ENCODE measurements around the gene ANP32D. TPM values are rescaled to one million over a fixed set of nuclear protein-coding genes. Genes with fewer than 3 reads are reported as not detected.
A peak's percentile ranks its signal among the peaks of the same experiment; 100 is the strongest.

Gene ANP32D
- total and polyA plus RNA-seq, 12 donors: 0.35 TPM; not detected in 11

GRCh38 chr12:48442179-48442847 is 30.0 kb upstream of the ANP32D start:
- WGBS, 2 donors: 90 to 93% methylated on average over 3 of the region's 3 CpGs
- Histone ChIP-seq H3K36me3 (no peaks in the 10 kb centered on the region), H3K27me3 (no peaks in the 10 kb centered on the region), H3K4me1 (peaks cover 3 to 17% (median 11%) of the 10 kb centered on the region in 9 donors), H3K9me3 (peaks cover 0 to under 1% (median 0%) of the 10 kb centered on the region in 11 donors), H3K4me3 (no peak overlapping the region), H3K27ac (no peak overlapping the region)
- intact Hi-C loops (cut with DNase I): no loop called here
- DNase-seq (no peak), ATAC-seq (no peak)
- TF ChIP-seq CTCF (IDR thresholded peaks at IDR 0.05): no peak

- H3K27ac ChIP-seq: no peak overlapping the region
- no peaks in the 10 kb centered on the region for H3K27me3 ChIP-seq
- H3K36me3 ChIP-seq: no peaks in the 10 kb centered on the region
- H3K4me3 ChIP-seq: no peak overlapping the region
- H3K4me1 ChIP-seq: peaks cover 3 to 17% (median 11%) of the 10 kb centered on the region in 9 donors
- no peak for TF ChIP-seq CTCF (IDR thresholded peaks at IDR 0.05)
- DNase-seq (no peak), ATAC-seq (no peak)
- 82 to 97% methylated on average over 3 of the region's 3 CpGs for WGBS, 2 donors
- intact Hi-C loops (cut with DNase I): no loop called here
- peaks cover 0 to 12% (median 0%) of the 10 kb centered on the region in 11 donors for H3K9me3 ChIP-seq
Measured at GRCh38 chr12:48445538-48445937, 26.8 kb upstream of the ANP32D start.

- H3K4me3 ChIP-seq: no peak overlapping the region
- no peaks in the 10 kb centered on the region for H3K36me3 ChIP-seq
- DNase-seq: peak in 1 of 2 donors; percentile 19
- H3K4me1 ChIP-seq: peaks cover 3 to 17% (median 11%) of the 10 kb centered on the region in 9 donors
- H3K9me3 ChIP-seq: peaks cover 0 to 12% (median 0%) of the 10 kb centered on the region in 11 donors
- intact Hi-C loops (cut with DNase I): no loop called here
- TF ChIP-seq CTCF (IDR thresholded peaks at IDR 0.05): no peak
- peak in 5 of 8 donors; percentile 56 to 79 (median 68) for ATAC-seq
- 39 to 42% methylated on average over 4 of the region's 4 CpGs for whole genome bisulfite sequencing, 2 donors
- H3K27ac ChIP-seq: peak overlapping the region in 1 of 10 donors; percentile 38
- H3K27me3 ChIP-seq: no peaks in the 10 kb centered on the region
Measured at GRCh38 chr12:48446161-48446776, 26.1 kb upstream of the ANP32D start.

- WGBS, 2 donors: 67 to 70% methylated on average over 1 of the region's 1 CpG
- intact Hi-C loops (cut with DNase I): no loop called here
- no peak for ATAC-seq
- H3K4me3 ChIP-seq: no peak overlapping the region
- TF ChIP-seq CTCF (IDR thresholded peaks at IDR 0.05): no peak
- H3K27ac ChIP-seq: no peak overlapping the region
- no peaks in the 10 kb centered on the region for H3K27me3 ChIP-seq
- peaks cover 0 to 12% (median 0%) of the 10 kb centered on the region in 11 donors for H3K9me3 ChIP-seq
- H3K36me3 ChIP-seq: no peaks in the 10 kb centered on the region
- DNase-seq: no peak
- H3K4me1 ChIP-seq: peaks cover 3 to 17% (median 11%) of the 10 kb centered on the region in 9 donors
Measured at GRCh38 chr12:48447755-48448154, 24.6 kb upstream of the ANP32D start.
